Thyroid gland (tissue), 4 donors: ENCODE results near the gene HDAC7.

Experiments used
- CTCF ChIP-seq, 6 experiments: fragments of 200-600 bp in 3 of 6; fragments of 450-650 bp in 3 of 6; sonication (generic) in 3 of 6; IDR thresholded peaks; one replicate each; pipeline ENCODE4 v1.5.1; 2016 to 2019; ENCODE audit warnings: antibody characterized with exemption in 6 of 6, mild to moderate bottlenecking in 2 of 6, inconsistent platforms in 1 of 6, moderate library complexity in 1 of 6
- POLR2A ChIP-seq, 2 donors: fragments of 450-650 bp; IDR thresholded peaks; one replicate each; pipeline ENCODE4 v1.6.1; 2017; ENCODE audit warnings: antibody characterized with exemption in 2 of 2, mild to moderate bottlenecking in 2 of 2, moderate library complexity in 1 of 2

GRCh38 chr12:47755655-47756562, 63.8 kb downstream of the HDAC7 start:
- TF ChIP-seq CTCF (IDR thresholded peaks at IDR 0.05), result no peak
- peak in 1 of 2 donors; percentile 6 for TF ChIP-seq POLR2A (IDR thresholded peaks at IDR 0.05)
